HCT116 (cell line): ENCODE data around the gene TRIM26. TPM values are rescaled to one million over a fixed set of nuclear protein-coding genes. Genes with fewer than 3 reads are reported as not detected.

Experiments used
- ATAC-seq: fragments of 200-7000 bp; cut with Tn5 transposase; 2 replicates; pipeline ENCODE4 v1.9.1; 2020; ENCODE audit warnings: mild to moderate bottlenecking, moderate library complexity
- BruUV-seq: library from RNA; stranded (reverse); fragments of 400-500 nt; replicated peaks from 2 replicates; lab custom pipeline; 2021; lab: Mats Ljungman, UMichigan
- CTCF ChIA-PET: fragments of 300-600 bp; sonication (Branson Sonifier 250); formaldehyde crosslinking; loops from one replicate; lab custom pipeline; 2021; ENCODE audit warnings: antibody characterized with exemption; lab: Charles Lee
- POLR2A ChIA-PET: fragments of 300-600, 350-600 bp; sonication (Branson Sonifier 250); formaldehyde crosslinking; loops from one replicate; lab custom pipeline; 2021; ENCODE audit warnings: antibody characterized with exemption; lab: Charles Lee
- RAD21 ChIA-PET, 2 experiments: fragments of 300-600 bp; sonication (Branson Sonifier 250); formaldehyde crosslinking; loops; one replicate each; lab custom pipeline; 2023; ENCODE audit warnings: low total read pairs in 2 of 2; ENCODE audit not compliant: uncharacterized antibody in 2 of 2, unreplicated experiment in 2 of 2, low non-redundant PET in 1 of 2; lab: Charles Lee
- DNase-seq: peaks from one replicate; pipeline ENCODE4 v3.0.0-alpha.2; 2010; ENCODE audit warnings: low read depth, low spot score
- H2AFZ ChIP-seq: fragments of 200-600 bp; shearing (Covaris generic), sonication (generic); 2 replicates; pipeline ENCODE4 v1.6.1; 2017; ENCODE audit warnings: low read depth, mixed run types, mixed read lengths, antibody characterized with exemption, low read length; ENCODE audit not compliant: poor library complexity, severe bottlenecking
- H3K27ac ChIP-seq: 2 replicates; pipeline ENCODE4 v1.5.1; 2012; ENCODE audit warnings: low read depth, low read length
- H3K27me3 ChIP-seq: fragments of 200-600 bp; sonication (generic); 2 replicates; pipeline ENCODE4 v1.6.1; 2016; ENCODE audit warnings: mixed run types, low read length, mixed read lengths; ENCODE audit not compliant: insufficient read depth
- H3K36me3 ChIP-seq, 2 experiments: fragments of 200-500 bp in 1 of 2; fragments of 200-600 bp in 1 of 2; sonication (Bioruptor generic) in 1 of 2; sonication (generic) in 1 of 2; 2 replicates each; pipeline versions ENCODE4 v1.5.1 to v1.6.1; 2014 to 2016; ENCODE audit warnings: low read length in 2 of 2, inconsistent platforms in 1 of 2, mixed read lengths in 1 of 2, mixed run types in 1 of 2; ENCODE audit not compliant: insufficient read depth in 2 of 2, control insufficient read depth in 1 of 2
- H3K4me1 ChIP-seq, 2 experiments: fragments of 200-600 bp in 1 of 2; sonication (generic) in 1 of 2; 2 replicates each; pipeline versions ENCODE4 v1.5.1 to v1.6.1; 2012 to 2017; ENCODE audit warnings: low read length in 2 of 2, inconsistent platforms in 1 of 2, mild to moderate bottlenecking in 1 of 2, mixed read lengths in 1 of 2, mixed run types in 1 of 2, moderate library complexity in 1 of 2; ENCODE audit not compliant: insufficient read depth in 2 of 2, control insufficient read depth in 1 of 2
- H3K4me2 ChIP-seq: fragments of 200-600 bp; sonication (generic); 2 replicates; pipeline ENCODE4 v1.6.1; 2017; ENCODE audit warnings: mixed run types, low read length, mixed read lengths
- H3K4me3 ChIP-seq, 2 experiments: fragments of 200-600 bp in 1 of 2; sonication (generic) in 1 of 2; replicated peaks in 1 of 2; 2 replicates each; pipeline ENCODE4 v1.5.1; 2011 to 2016; ENCODE audit warnings: low read length in 2 of 2, control low read depth in 1 of 2, low read depth in 1 of 2, mild to moderate bottlenecking in 1 of 2, mixed read lengths in 1 of 2, mixed run types in 1 of 2
- H3K79me2 ChIP-seq: fragments of 200-600 bp; sonication (generic); 2 replicates; pipeline ENCODE4 v1.6.1; 2017; ENCODE audit warnings: mild to moderate bottlenecking, mixed run types, low read length, moderate library complexity, mixed read lengths; ENCODE audit not compliant: insufficient read depth
- H3K9ac ChIP-seq: fragments of 200-600 bp; sonication (generic); 2 replicates; pipeline ENCODE4 v1.6.1; 2016; ENCODE audit warnings: low read length, mixed read lengths
- H3K9me2 ChIP-seq: fragments of 200-600 bp; sonication (generic), shearing (Covaris generic); 2 replicates; pipeline ENCODE4 v1.6.1; 2017; ENCODE audit warnings: mixed run types, mild to moderate bottlenecking, moderate library complexity; ENCODE audit not compliant: insufficient read depth
- H3K9me3 ChIP-seq, 2 experiments: fragments of 200-500 bp in 1 of 2; fragments of 200-600 bp in 1 of 2; sonication (Bioruptor generic) in 1 of 2; sonication (generic) in 1 of 2; 2 replicates each; pipeline ENCODE4 v1.6.1; 2014 to 2017; ENCODE audit warnings: low read length in 2 of 2, mixed read lengths in 2 of 2, inconsistent platforms in 1 of 2, low read depth in 1 of 2, mild to moderate bottlenecking in 1 of 2, mixed run types in 1 of 2, moderate library complexity in 1 of 2; ENCODE audit not compliant: control insufficient read depth in 1 of 2, insufficient read depth in 1 of 2
- H4K20me1 ChIP-seq: fragments of 200-600 bp; sonication (generic), shearing (Covaris generic); 2 replicates; pipeline ENCODE4 v1.6.1; 2017; ENCODE audit warnings: mixed run types, mild to moderate bottlenecking, moderate library complexity; ENCODE audit not compliant: insufficient read depth
- CBX3 ChIP-seq: IDR thresholded peaks from 2 replicates; pipeline ENCODE4 v1.6.1; 2012; ENCODE audit warnings: low read depth
- CEBPB ChIP-seq: IDR thresholded peaks from 2 replicates; pipeline ENCODE4 v1.6.1; 2012; ENCODE audit warnings: low read depth
- ELF1 ChIP-seq: IDR thresholded peaks from 2 replicates; pipeline ENCODE4 v1.6.1; 2012; ENCODE audit warnings: low read depth, borderline replicate concordance
- EZH2 ChIP-seq: fragments of 200-600 bp; sonication (generic); IDR thresholded peaks from 2 replicates; pipeline ENCODE4 v1.6.1; 2017; ENCODE audit warnings: antibody characterized with exemption, mixed run types
- FOSL1 ChIP-seq: IDR thresholded peaks from 2 replicates; pipeline ENCODE4 v1.6.1; 2012; ENCODE audit warnings: low read depth
- JUND ChIP-seq: IDR thresholded peaks from 2 replicates; pipeline ENCODE4 v1.6.1; 2012
- POLR2AphosphoS5 ChIP-seq: IDR thresholded peaks from 2 replicates; pipeline ENCODE4 v1.6.1; 2011; ENCODE audit warnings: mild to moderate bottlenecking, low read depth, low read length, moderate library complexity
- RAD21 ChIP-seq: IDR thresholded peaks from 2 replicates; pipeline ENCODE4 v1.6.1; 2012; ENCODE audit warnings: low read depth, mild to moderate bottlenecking
- SIN3A ChIP-seq: IDR thresholded peaks from 2 replicates; pipeline ENCODE4 v1.6.1; 2012; ENCODE audit warnings: low read depth
- SP1 ChIP-seq: IDR thresholded peaks from 2 replicates; pipeline ENCODE4 v1.6.1; 2012; ENCODE audit warnings: low read depth
- SRF ChIP-seq: IDR thresholded peaks from 2 replicates; pipeline ENCODE4 v1.6.1; 2012; ENCODE audit warnings: low read depth
- TCF7L2 ChIP-seq: IDR thresholded peaks from 2 replicates; pipeline ENCODE4 v1.7.0; 2011; ENCODE audit warnings: borderline replicate concordance, inconsistent platforms; ENCODE audit not compliant: insufficient read depth, insufficient read length; ENCODE audit errors: extremely low read depth
- YY1 ChIP-seq: IDR thresholded peaks from 2 replicates; pipeline ENCODE4 v1.6.1; 2011; ENCODE audit warnings: low read length, low read depth, moderate library complexity, mild to moderate bottlenecking; ENCODE audit not compliant: insufficient replicate concordance; ENCODE audit errors: extremely low read depth
- ZNF274 ChIP-seq: fragments of 200-500 bp; sonication (Bioruptor generic); IDR thresholded peaks from 2 replicates; pipeline ENCODE4 v1.6.1; 2014; ENCODE audit warnings: mild to moderate bottlenecking, low read depth, low read length, inconsistent platforms
- intact Hi-C: fragments of 100-400 bp; cut with micrococcal nuclease; formaldehyde crosslinking; loops from 2 replicates; pipeline ENCODE4 v1.10.0; 2022
- total RNA-seq: library from RNA; stranded (reverse); gene quantifications from one replicate; pipeline ENCODE4 v1.2.1, GENCODE V29; 2021; ENCODE audit not compliant: unreplicated experiment
- TF ChIP-seq, protein P1 (sequence below): IDR thresholded peaks from 2 replicates; pipeline ENCODE4 v1.6.1; 2012
- TF ChIP-seq, protein P2 (sequence below): IDR thresholded peaks from 2 replicates; pipeline ENCODE4 v1.6.1; 2012
- TF ChIP-seq, protein P3 (sequence below): IDR thresholded peaks from 2 replicates; pipeline ENCODE4 v1.6.1; 2011; ENCODE audit warnings: mild to moderate bottlenecking, low read length, moderate library complexity; ENCODE audit not compliant: insufficient replicate concordance; ENCODE audit errors: extremely low read depth
- TF ChIP-seq, protein P4 (sequence below): IDR thresholded peaks from 2 replicates; pipeline ENCODE4 v1.6.1; 2012; ENCODE audit warnings: low read depth

The TRIM26 gene
- total RNA-seq, 1 experiment from 2014 or later, result 32.2 TPM

DNA sequence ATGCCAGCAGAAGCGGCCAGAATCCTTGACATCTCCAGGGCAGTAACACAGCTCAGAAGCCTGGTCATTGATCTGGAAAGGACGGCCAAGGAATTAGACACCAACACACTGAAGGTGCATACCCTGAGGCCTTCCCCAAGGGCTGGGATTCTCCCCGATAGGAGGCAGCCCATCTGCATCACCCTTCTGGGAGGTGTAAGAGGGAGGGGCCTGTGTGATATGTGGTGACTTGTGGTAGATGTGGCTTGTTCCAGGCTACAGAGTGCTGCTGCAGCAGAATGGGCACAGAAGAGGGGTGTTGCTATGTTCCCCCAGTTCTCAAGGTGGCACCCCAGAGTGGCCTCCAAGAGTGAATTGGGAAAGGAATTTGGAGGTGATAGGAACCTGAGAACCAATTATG is 66.1 kb downstream of the TRIM26 start:
- intact Hi-C loops, result no loop called here
- Histone ChIP-seq H3K9ac (no peak overlapping the region), H3K27me3 (no peaks in the 10 kb centered on the region), H3K4me2 (no peak overlapping the region), H4K20me1 (no peaks in the 10 kb centered on the region), H2AFZ (no peak overlapping the region), H3K4me3 (no peak overlapping the region), H3K4me1 (no peaks in the 10 kb centered on the region), H3K27ac (no peak overlapping the region), H3K9me3 (no peaks in the 10 kb centered on the region), H3K79me2 (no peaks in the 10 kb centered on the region), H3K9me2 (no peaks in the 10 kb centered on the region), H3K36me3 (no peaks in the 10 kb centered on the region)
- RAD21 ChIA-PET, result no interaction called here
- ATAC-seq, result no peak
- CTCF ChIA-PET, result no interaction called here
- no peak for DNase-seq
- POLR2A ChIA-PET, result no interaction called here
- BruUV-seq, result no TSS peak
- TF ChIP-seq SP1 (no peak), TCF7L2 (no peak), RAD21 (no peak), CBX3 (no peak), SIN3A (no peak), ELF1 (no peak), SRF (no peak), CEBPB (no peak), POLR2AphosphoS5 (no peak), YY1 (no peak), FOSL1 (no peak), JUND (no peak), ZNF274 (no peak), EZH2 (no peak)
- TF ChIP-seq, protein P1, sequence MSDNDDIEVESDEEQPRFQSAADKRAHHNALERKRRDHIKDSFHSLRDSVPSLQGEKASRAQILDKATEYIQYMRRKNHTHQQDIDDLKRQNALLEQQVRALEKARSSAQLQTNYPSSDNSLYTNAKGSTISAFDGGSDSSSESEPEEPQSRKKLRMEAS, result no peak
- TF ChIP-seq, protein P2, sequence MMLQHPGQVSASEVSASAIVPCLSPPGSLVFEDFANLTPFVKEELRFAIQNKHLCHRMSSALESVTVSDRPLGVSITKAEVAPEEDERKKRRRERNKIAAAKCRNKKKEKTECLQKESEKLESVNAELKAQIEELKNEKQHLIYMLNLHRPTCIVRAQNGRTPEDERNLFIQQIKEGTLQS, result no peak
- TF ChIP-seq, protein P3, sequence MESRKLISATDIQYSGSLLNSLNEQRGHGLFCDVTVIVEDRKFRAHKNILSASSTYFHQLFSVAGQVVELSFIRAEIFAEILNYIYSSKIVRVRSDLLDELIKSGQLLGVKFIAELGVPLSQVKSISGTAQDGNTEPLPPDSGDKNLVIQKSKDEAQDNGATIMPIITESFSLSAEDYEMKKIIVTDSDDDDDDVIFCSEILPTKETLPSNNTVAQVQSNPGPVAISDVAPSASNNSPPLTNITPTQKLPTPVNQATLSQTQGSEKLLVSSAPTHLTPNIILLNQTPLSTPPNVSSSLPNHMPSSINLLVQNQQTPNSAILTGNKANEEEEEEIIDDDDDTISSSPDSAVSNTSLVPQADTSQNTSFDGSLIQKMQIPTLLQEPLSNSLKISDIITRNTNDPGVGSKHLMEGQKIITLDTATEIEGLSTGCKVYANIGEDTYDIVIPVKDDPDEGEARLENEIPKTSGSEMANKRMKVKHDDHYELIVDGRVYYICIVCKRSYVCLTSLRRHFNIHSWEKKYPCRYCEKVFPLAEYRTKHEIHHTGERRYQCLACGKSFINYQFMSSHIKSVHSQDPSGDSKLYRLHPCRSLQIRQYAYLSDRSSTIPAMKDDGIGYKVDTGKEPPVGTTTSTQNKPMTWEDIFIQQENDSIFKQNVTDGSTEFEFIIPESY, result no peak
- TF ChIP-seq, protein P4, sequence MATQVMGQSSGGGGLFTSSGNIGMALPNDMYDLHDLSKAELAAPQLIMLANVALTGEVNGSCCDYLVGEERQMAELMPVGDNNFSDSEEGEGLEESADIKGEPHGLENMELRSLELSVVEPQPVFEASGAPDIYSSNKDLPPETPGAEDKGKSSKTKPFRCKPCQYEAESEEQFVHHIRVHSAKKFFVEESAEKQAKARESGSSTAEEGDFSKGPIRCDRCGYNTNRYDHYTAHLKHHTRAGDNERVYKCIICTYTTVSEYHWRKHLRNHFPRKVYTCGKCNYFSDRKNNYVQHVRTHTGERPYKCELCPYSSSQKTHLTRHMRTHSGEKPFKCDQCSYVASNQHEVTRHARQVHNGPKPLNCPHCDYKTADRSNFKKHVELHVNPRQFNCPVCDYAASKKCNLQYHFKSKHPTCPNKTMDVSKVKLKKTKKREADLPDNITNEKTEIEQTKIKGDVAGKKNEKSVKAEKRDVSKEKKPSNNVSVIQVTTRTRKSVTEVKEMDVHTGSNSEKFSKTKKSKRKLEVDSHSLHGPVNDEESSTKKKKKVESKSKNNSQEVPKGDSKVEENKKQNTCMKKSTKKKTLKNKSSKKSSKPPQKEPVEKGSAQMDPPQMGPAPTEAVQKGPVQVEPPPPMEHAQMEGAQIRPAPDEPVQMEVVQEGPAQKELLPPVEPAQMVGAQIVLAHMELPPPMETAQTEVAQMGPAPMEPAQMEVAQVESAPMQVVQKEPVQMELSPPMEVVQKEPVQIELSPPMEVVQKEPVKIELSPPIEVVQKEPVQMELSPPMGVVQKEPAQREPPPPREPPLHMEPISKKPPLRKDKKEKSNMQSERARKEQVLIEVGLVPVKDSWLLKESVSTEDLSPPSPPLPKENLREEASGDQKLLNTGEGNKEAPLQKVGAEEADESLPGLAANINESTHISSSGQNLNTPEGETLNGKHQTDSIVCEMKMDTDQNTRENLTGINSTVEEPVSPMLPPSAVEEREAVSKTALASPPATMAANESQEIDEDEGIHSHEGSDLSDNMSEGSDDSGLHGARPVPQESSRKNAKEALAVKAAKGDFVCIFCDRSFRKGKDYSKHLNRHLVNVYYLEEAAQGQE, result no peak
